Measurements from ENCODE around the gene NFIA. TPM values are rescaled to one million over a fixed set of nuclear protein-coding genes. Genes with fewer than 3 reads are reported as not detected.

The NFIA gene
- total and polyA plus RNA-seq, 2 donors (not counting 1 experiment from before 2014, with no cell fraction given), result 0.28 to 0.54 TPM

DNA sequence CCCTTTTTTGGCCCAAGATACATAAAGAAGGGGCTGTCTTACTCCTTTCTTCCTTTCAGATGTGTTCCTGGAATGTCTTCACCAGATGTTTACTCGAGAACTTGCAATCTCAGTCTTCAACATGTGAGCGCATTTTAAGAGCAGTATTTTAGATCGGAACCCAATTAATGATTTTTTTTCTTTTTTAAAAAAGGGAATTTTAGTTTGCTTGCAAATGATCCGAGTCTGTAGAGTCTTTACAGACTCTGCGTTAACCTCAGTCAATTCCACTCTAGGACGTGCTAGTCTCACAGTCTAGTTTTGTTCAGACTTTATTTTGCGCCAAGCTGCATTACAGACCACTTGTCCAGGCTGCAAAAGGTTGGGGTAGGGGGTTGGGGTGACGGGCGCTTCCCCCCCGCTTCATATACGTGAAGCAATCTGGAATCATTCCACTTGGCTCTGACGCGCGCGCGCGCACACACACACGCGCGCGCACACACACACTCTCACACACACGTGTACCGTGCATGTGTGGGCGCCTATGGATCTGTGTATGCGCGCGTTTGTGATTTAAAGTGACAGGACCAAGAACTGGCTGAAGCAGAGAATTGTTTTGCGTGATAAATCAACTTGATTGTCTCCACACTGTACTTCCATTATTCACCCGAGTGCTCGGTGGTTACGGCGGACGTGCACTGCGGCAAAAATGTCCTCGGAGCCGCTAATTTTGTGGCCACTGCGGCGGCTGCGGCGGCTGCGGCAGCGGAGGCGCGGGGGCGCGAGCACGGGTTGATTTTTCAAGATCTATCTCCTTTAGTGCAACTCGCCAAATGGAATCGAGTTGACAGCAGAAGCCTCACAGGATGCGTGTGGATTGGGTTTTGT, 25.6 kb upstream of the NFIA start:
- peak overlapping the region; percentile 87 for H3K4me3 Mint-ChIP-seq
- Histone ChIP-seq H2AFZ (ENCODE audit: insufficient read depth, low read depth, low read length, poor library complexity, severe bottlenecking) (peak overlapping the region; percentile 63), H3K27me3 (replicated peaks in 1 of 4; ENCODE audit: control extremely low read depth in 1 of 4, control insufficient read depth in 3 of 4, insufficient read depth in 4 of 4, low read length in 3 of 4) (peaks cover 0 to 73% (median 65%) of the 10 kb centered on the region in 4 experiments), H3K4me2 (replicated peaks; ENCODE audit: low read depth, low read length, poor library complexity, severe bottlenecking) (peak overlapping the region; percentile 85), H3K9me3 (ENCODE audit: control extremely low read depth in 1 of 3, control insufficient read depth in 2 of 3, insufficient read depth in 1 of 3, low read length in 2 of 3) (peaks cover 0 to 3% (median 0%) of the 10 kb centered on the region in 3 donors), H3K4me3 (ENCODE audit: control extremely low read depth in 1 of 5, extremely low read depth in 1 of 5, insufficient read depth in 1 of 5, low read depth in 2 of 5, low read length in 4 of 5) (peak overlapping the region; percentile 27 to 58 (median 47)), H4K20me1 (ENCODE audit: control insufficient read depth, insufficient read depth, low read length, poor library complexity, severe bottlenecking) (no peaks in the 10 kb centered on the region), H3K79me2 (ENCODE audit: control insufficient read depth, insufficient read depth, low read length) (no peaks in the 10 kb centered on the region), H3K27ac (ENCODE audit: low read length in 2 of 2) (no peak overlapping the region), H3K9ac (ENCODE audit: low read length) (peak overlapping the region; percentile 55), H3K4me1 (ENCODE audit: control insufficient read depth in 2 of 2, insufficient read depth in 2 of 2, low read length in 2 of 2) (peaks cover 33 to 44% of the 10 kb centered on the region in 2 donors), H3K36me3 (replicated peaks in 1 of 2; ENCODE audit: control extremely low read depth in 1 of 2, control insufficient read depth in 1 of 2, extremely low read depth in 1 of 2, insufficient read depth in 2 of 2, low read length in 1 of 2) (no peaks in the 10 kb centered on the region)
- DNase-seq (peak; percentile 51), ATAC-seq (ENCODE audit: low read depth) (peak; percentile 43)
- TF ChIP-seq, protein P1, sequence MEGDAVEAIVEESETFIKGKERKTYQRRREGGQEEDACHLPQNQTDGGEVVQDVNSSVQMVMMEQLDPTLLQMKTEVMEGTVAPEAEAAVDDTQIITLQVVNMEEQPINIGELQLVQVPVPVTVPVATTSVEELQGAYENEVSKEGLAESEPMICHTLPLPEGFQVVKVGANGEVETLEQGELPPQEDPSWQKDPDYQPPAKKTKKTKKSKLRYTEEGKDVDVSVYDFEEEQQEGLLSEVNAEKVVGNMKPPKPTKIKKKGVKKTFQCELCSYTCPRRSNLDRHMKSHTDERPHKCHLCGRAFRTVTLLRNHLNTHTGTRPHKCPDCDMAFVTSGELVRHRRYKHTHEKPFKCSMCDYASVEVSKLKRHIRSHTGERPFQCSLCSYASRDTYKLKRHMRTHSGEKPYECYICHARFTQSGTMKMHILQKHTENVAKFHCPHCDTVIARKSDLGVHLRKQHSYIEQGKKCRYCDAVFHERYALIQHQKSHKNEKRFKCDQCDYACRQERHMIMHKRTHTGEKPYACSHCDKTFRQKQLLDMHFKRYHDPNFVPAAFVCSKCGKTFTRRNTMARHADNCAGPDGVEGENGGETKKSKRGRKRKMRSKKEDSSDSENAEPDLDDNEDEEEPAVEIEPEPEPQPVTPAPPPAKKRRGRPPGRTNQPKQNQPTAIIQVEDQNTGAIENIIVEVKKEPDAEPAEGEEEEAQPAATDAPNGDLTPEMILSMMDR (IDR thresholded peaks at IDR 0.05), result no peak
- no peak for TF ChIP-seq EZH2 (IDR thresholded peaks at IDR 0.05; ENCODE audit: borderline replicate concordance, insufficient read depth, low read depth, low read length, poor library complexity, severe bottlenecking)
- ChIA-PET CTCF (interaction anchor here (0.7 to 1.6 kb wide), 4 partner anchors 13 to 1154 kb away, joined by 3 to 5 read pairs (median 4); no protein-coding TSS in a partner anchor), POLR2A (interaction anchor here (0.6 to 1.0 kb wide), 2 partner anchors 21 to 211 kb away, joined by 3 read pairs; no protein-coding TSS in a partner anchor)
- intact Hi-C loops (cut with micrococcal nuclease), result loop anchor here (10.0 kb wide), 2 partner anchors 48 to 148 kb away; no protein-coding TSS in a partner anchor
- H3K9me3 Mint-ChIP-seq (ENCODE audit: insufficient read depth), result no peaks in the 10 kb centered on the region
- peaks cover 69% of the 10 kb centered on the region for H3K27me3 Mint-ChIP-seq
- peaks cover 32% of the 10 kb centered on the region for H3K4me1 Mint-ChIP-seq
- under 1% methylated on average over 33 of the region's 50 CpGs for WGBS (ENCODE audit: insufficient coverage)
- peak overlapping the region; percentile 50 for H3K27ac Mint-ChIP-seq

Data from B cell (primary cell).